ENCODE results near the gene CEP68. TPM values are rescaled to one million over a fixed set of nuclear protein-coding genes. Genes with fewer than 3 reads are reported as not detected.
"Not testable (repeated sequence)": the region's sequence is repeated elsewhere in the genome, so short reads cannot be mapped to it uniquely, and the experiment has no call there.

Gene CEP68
- total RNA-seq, 1 donor from 2014 or later: 29.1 TPM

- no peak for DNase-seq (ENCODE audit: low spot score)
- intact Hi-C loops (cut with DNase I): no loop called here
- no peak for ATAC-seq
These were observed 28.5 kb upstream of the CEP68 start for GRCh38 chr2:65027616-65028244.

GRCh38 chr2:65030476-65031332, 25.5 kb upstream of the CEP68 start:
- intact Hi-C loops (cut with DNase I): no loop called here
- ATAC-seq: no peak
- DNase-seq (ENCODE audit: low spot score): no peak

GRCh38 chr2:65031341-65032018, 24.7 kb upstream of the CEP68 start:
- intact Hi-C loops (cut with DNase I): no loop called here
- peak; percentile 56 for ATAC-seq
- no peak for DNase-seq (ENCODE audit: low spot score)

- intact Hi-C loops (cut with DNase I): no loop called here
- ATAC-seq (peak; percentile 25), DNase-seq (ENCODE audit: low spot score) (no peak)
These were observed 23.9 kb upstream of the CEP68 start for GRCh38 chr2:65032019-65032975.

GRCh38 chr2:65033178-65033577, 23.0 kb upstream of the CEP68 start:
- no peak for ATAC-seq
- DNase-seq (ENCODE audit: low spot score): no peak
- intact Hi-C loops (cut with DNase I): no loop called here

GRCh38 chr2:65033667-65034066, 22.5 kb upstream of the CEP68 start:
- intact Hi-C loops (cut with DNase I); DNase-seq (ENCODE audit: low spot score); ATAC-seq: not testable (repeated sequence)

GRCh38 chr2:65035351-65035943, 20.8 kb upstream of the CEP68 start:
- ATAC-seq: no peak
- intact Hi-C loops (cut with DNase I): no loop called here

GRCh38 chr2:65037178-65037577, 19.0 kb upstream of the CEP68 start:
- intact Hi-C loops (cut with DNase I): no loop called here
- ATAC-seq (no peak), DNase-seq (ENCODE audit: low spot score) (no peak)

More at GRCh38 chr2:65035351-65035943, 20.8 kb upstream of the CEP68 start:
- no peak for DNase-seq (ENCODE audit: low spot score)

- no peak for ATAC-seq
- intact Hi-C loops (cut with DNase I): loop anchor here (5.0 kb wide), 1 partner anchor 122 kb away; no protein-coding TSS in a partner anchor
- no peak for DNase-seq (ENCODE audit: low spot score)
These were observed 16.6 kb upstream of the CEP68 start for GRCh38 chr2:65039640-65040039.

- DNase-seq (ENCODE audit: low spot score) (peak; percentile 92), ATAC-seq (peak; percentile 97)
- intact Hi-C loops (cut with DNase I): loop anchor here (5.0 kb wide), 1 partner anchor 123 kb away; no protein-coding TSS in a partner anchor
These were observed 15.6 kb upstream of the CEP68 start for GRCh38 chr2:65040400-65041261.

- intact Hi-C loops (cut with DNase I): loop anchor here (5.0 kb wide), 1 partner anchor 126 kb away; no protein-coding TSS in a partner anchor
- ATAC-seq: no peak
- DNase-seq (ENCODE audit: low spot score): no peak
These were observed 13.2 kb upstream of the CEP68 start for GRCh38 chr2:65043001-65043400.

GRCh38 chr2:65044097-65044735, 12.0 kb upstream of the CEP68 start:
- DNase-seq (ENCODE audit: low spot score) (no peak), ATAC-seq (no peak)
- intact Hi-C loops (cut with DNase I): loop anchor here (5.0 kb wide), 1 partner anchor 127 kb away; no protein-coding TSS in a partner anchor

GRCh38 chr2:65045651-65046050, 10.6 kb upstream of the CEP68 start:
- no peak for DNase-seq (ENCODE audit: low spot score)
- ATAC-seq: no peak
- intact Hi-C loops (cut with DNase I): no loop called here

GRCh38 chr2:65046633-65047407, 9.4 kb upstream of the CEP68 start:
- ATAC-seq: peak; percentile 95
- intact Hi-C loops (cut with DNase I): no loop called here
- no peak for DNase-seq (ENCODE audit: low spot score)

- no peak for DNase-seq (ENCODE audit: low spot score)
- no peak for ATAC-seq
- intact Hi-C loops (cut with DNase I): no loop called here
These were observed 7.1 kb upstream of the CEP68 start for GRCh38 chr2:65049010-65049639.

GRCh38 chr2:65050931-65051330, 5.3 kb upstream of the CEP68 start:
- intact Hi-C loops (cut with DNase I): no loop called here
- ATAC-seq: no peak
- DNase-seq (ENCODE audit: low spot score): no peak

Data from sciatic nerve (tissue), 2 donors.